ENCODE results near the gene VPS13D.

VPS13D gene

DNA sequence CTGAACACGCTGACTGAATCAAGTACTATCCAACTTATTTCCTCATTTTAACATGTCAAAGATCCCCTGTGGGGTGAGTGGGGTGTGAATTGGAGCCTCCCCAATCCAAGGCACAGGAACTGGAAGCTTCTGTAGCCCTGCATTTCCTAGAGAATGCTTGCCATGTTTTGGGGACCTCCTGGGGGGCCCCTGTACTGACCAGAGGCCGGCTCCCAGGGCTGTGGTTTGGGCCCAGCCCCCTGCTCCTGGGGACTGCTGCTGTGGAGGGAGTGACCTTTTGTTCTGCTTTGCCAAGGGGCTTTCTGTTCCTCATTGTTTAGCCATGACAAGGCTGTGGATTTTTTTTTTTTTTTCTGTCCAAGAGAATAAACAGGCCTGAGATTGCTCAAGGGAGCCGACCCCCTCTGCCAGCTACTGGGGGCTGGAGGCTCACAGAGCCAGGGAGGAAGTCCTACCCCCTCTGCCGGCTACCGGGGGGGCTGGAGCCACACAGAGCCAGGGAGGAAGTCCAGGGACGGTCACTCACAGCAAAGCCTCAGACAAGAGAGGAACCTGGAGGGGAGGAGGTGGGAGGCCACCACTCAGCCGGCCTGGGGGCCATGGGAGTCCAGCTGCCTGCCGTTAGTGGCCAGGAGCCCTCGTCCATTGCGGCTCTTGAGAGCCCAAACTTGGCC is 45.7 kb upstream of the VPS13D start:
- H4K20me1 ChIP-seq (ENCODE audit: control insufficient read depth, insufficient read depth, low read depth, low read length): peaks cover 4% of the 10 kb centered on the region; the same call in 1 of the 2 replicates
- no peak overlapping the region for H3K4me2 ChIP-seq (ENCODE audit: low read length)
- peaks cover 13% of the 10 kb centered on the region for H3K4me1 ChIP-seq (ENCODE audit: control insufficient read depth, low read length)
- H3K9me3 ChIP-seq (ENCODE audit: control insufficient read depth, insufficient read depth, low read length): no peaks in the 10 kb centered on the region
- no peaks in the 10 kb centered on the region for H3F3A ChIP-seq (ENCODE audit: control insufficient read depth, insufficient read depth)
- no peaks in the 10 kb centered on the region for H3K36me3 ChIP-seq (ENCODE audit: control insufficient read depth, low read length)
- TF ChIP-seq, protein P1, sequence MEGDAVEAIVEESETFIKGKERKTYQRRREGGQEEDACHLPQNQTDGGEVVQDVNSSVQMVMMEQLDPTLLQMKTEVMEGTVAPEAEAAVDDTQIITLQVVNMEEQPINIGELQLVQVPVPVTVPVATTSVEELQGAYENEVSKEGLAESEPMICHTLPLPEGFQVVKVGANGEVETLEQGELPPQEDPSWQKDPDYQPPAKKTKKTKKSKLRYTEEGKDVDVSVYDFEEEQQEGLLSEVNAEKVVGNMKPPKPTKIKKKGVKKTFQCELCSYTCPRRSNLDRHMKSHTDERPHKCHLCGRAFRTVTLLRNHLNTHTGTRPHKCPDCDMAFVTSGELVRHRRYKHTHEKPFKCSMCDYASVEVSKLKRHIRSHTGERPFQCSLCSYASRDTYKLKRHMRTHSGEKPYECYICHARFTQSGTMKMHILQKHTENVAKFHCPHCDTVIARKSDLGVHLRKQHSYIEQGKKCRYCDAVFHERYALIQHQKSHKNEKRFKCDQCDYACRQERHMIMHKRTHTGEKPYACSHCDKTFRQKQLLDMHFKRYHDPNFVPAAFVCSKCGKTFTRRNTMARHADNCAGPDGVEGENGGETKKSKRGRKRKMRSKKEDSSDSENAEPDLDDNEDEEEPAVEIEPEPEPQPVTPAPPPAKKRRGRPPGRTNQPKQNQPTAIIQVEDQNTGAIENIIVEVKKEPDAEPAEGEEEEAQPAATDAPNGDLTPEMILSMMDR (IDR thresholded peaks at IDR 0.05; ENCODE audit: low read depth, low read length, poor library complexity, severe bottlenecking): no peak
- TF ChIP-seq EZH2phosphoT487 (IDR thresholded peaks at IDR 0.05; ENCODE audit: borderline replicate concordance, low read length): no peak
- peaks cover 76% of the 10 kb centered on the region for H3K27me3 ChIP-seq (ENCODE audit: control insufficient read depth, low read length)
- no peaks in the 10 kb centered on the region for H3K9me2 ChIP-seq (replicated peaks; ENCODE audit: control insufficient read depth, low read length)
- H3K27ac ChIP-seq (ENCODE audit: low read depth, low read length): no peak overlapping the region
- no peak overlapping the region for H3K4me3 ChIP-seq (ENCODE audit: low read length)
- no peaks in the 10 kb centered on the region for H3K79me2 ChIP-seq (ENCODE audit: control insufficient read depth, low read length)

DNA sequence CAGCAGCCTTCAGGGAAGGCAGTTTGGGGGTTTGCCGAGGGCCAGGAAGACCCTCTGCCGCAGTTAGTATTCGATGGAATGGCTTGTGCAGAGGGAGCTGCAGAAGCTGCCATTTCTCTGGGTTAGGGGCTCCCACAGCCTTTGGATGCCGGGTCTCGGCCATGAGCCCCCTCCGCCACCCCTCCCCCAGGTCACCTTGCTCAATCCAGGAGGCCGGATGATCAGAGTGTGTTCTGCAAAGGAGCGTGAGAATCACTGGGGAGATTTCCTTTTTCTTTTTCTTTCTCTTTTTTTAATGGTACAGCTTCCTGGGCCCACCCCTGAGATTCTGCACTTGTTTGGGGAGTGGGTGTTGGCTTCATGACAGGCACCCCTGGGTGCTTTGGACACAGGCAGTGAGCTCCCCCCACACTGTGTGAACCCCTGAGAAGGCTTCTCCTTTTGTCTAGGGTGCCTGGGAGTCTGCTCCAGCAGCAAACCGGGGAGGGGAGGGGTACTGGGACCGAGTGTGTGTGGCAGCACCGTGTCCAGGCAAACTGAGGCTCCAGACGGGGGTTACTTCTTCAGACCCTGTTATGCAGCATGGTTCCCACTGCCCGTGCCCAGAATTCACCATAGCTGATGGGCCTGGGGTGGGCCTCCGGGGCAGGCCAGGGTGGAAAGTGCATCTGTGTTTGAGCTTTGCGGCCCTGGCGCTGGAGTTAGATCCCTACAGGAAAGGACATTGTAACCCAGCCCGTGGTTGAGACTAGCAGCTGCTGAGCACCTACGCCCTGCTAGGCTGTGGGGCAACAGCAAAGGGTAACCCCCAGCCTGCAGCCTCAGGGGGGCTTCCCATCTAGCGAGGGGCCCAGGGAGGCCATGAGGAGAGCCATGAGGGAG is 44.6 kb upstream of the VPS13D start:
- Histone ChIP-seq H3K9me3 (ENCODE audit: control insufficient read depth, insufficient read depth, low read length) (no peaks in the 10 kb centered on the region), H3F3A (ENCODE audit: control insufficient read depth, insufficient read depth) (no peaks in the 10 kb centered on the region), H3K4me2 (ENCODE audit: low read length) (no peak overlapping the region), H3K36me3 (ENCODE audit: control insufficient read depth, low read length) (no peaks in the 10 kb centered on the region), H3K9me2 (replicated peaks; ENCODE audit: control insufficient read depth, low read length) (no peaks in the 10 kb centered on the region), H3K4me3 (ENCODE audit: low read length) (no peak overlapping the region), H3K79me2 (ENCODE audit: control insufficient read depth, low read length) (no peaks in the 10 kb centered on the region), H3K27me3 (ENCODE audit: control insufficient read depth, low read length) (peaks cover 72% of the 10 kb centered on the region), H3K4me1 (ENCODE audit: control insufficient read depth, low read length) (peaks cover 6% of the 10 kb centered on the region), H4K20me1 (ENCODE audit: control insufficient read depth, insufficient read depth, low read depth, low read length) (peaks cover 4% of the 10 kb centered on the region; the same call in 1 of the 2 replicates), H3K27ac (ENCODE audit: low read depth, low read length) (no peak overlapping the region)
- TF ChIP-seq, protein P1 (IDR thresholded peaks at IDR 0.05; ENCODE audit: low read depth, low read length, poor library complexity, severe bottlenecking): no peak
- no peak for TF ChIP-seq EZH2phosphoT487 (IDR thresholded peaks at IDR 0.05; ENCODE audit: borderline replicate concordance, low read length)

DNA sequence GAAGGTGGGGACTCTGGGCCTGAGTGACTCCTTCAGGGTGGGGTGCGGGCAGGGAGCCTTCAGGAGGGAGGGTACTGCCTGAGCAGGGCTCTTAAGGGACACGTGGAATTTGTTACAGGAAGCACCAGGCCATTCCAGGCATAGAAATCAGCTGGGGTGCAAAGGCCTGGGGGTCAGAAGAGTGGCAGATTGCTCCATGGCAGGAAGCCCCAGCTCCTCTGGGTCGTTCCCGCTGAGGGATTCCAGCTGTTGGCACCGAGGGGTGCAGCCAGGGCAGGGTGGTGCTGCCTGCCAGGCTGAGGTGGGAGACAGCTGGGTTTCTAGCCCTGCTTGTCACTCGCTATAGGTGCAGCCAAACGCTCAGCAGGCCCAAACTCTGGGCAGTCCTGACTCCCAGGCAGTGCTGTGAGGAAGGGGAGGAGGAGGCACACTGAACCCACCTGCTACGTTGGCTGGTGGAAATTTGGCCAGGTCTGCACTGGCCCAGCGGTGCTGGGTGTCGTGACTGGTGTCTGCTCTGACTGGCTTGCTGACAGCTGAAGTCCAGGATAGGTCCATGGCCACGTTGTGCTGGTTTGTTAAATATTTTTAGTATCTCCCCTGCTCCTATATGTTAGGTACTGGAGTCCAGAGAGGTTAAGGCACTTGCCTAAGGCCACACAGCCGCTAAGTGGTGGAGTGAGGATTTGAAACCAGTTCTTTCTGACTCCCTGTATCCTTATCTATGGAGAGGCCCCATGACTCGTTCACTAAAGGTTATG is 43.7 kb upstream of the VPS13D start:
- Histone ChIP-seq H3K27me3 (ENCODE audit: control insufficient read depth, low read length) (peaks cover 75% of the 10 kb centered on the region), H3K4me3 (ENCODE audit: low read length) (no peak overlapping the region), H3K4me1 (ENCODE audit: control insufficient read depth, low read length) (peaks cover 6% of the 10 kb centered on the region), H3F3A (ENCODE audit: control insufficient read depth, insufficient read depth) (no peaks in the 10 kb centered on the region), H3K36me3 (ENCODE audit: control insufficient read depth, low read length) (no peaks in the 10 kb centered on the region), H3K79me2 (ENCODE audit: control insufficient read depth, low read length) (no peaks in the 10 kb centered on the region), H3K27ac (ENCODE audit: low read depth, low read length) (no peak overlapping the region), H3K4me2 (ENCODE audit: low read length) (no peak overlapping the region), H3K9me2 (replicated peaks; ENCODE audit: control insufficient read depth, low read length) (no peaks in the 10 kb centered on the region), H4K20me1 (ENCODE audit: control insufficient read depth, insufficient read depth, low read depth, low read length) (peaks cover 4% of the 10 kb centered on the region; the same call in 1 of the 2 replicates), H3K9me3 (ENCODE audit: control insufficient read depth, insufficient read depth, low read length) (no peaks in the 10 kb centered on the region)
- TF ChIP-seq, protein P1 (IDR thresholded peaks at IDR 0.05; ENCODE audit: low read depth, low read length, poor library complexity, severe bottlenecking): no peak
- TF ChIP-seq EZH2phosphoT487 (IDR thresholded peaks at IDR 0.05; ENCODE audit: borderline replicate concordance, low read length): no peak

Measured in DOHH2 (cell line).